ENCODE measurements around the gene KL. TPM values are rescaled to one million over a fixed set of nuclear protein-coding genes. Genes with fewer than 3 reads are reported as not detected.

The KL gene
- total RNA-seq, 1 experiment from 2014 or later = not detected

- CTCF ChIA-PET = no interaction called here
- POLR2A ChIA-PET = no interaction called here
- Mint-ChIP-seq H3K4me3 (no peak overlapping the region), H3K9me3 (no peaks in the 10 kb centered on the region; the same call in 1 of the 2 replicates), H3K27ac (no peak overlapping the region), H3K27me3 (ENCODE audit: low read depth) (no peaks in the 10 kb centered on the region), H3K4me1 (peaks cover 16% of the 10 kb centered on the region), H3K36me3 (no peaks in the 10 kb centered on the region)
- TF ChIP-seq ATF6 (CRISPR knock-in tag; IDR thresholded peaks at IDR 0.05) (no peak), ZNF232 (CRISPR knock-in tag; IDR thresholded peaks at IDR 0.05) (no peak), ZNF396 (CRISPR knock-in tag; IDR thresholded peaks at IDR 0.05; ENCODE audit: borderline replicate concordance) (no peak), CTCF (IDR thresholded peaks at IDR 0.05) (no peak), ESRRA (CRISPR knock-in tag; IDR thresholded peaks at IDR 0.05; ENCODE audit: borderline replicate concordance) (no peak), IRF2 (CRISPR knock-in tag; IDR thresholded peaks at IDR 0.05; ENCODE audit: borderline replicate concordance, low read depth) (no peak), ZSCAN18 (CRISPR knock-in tag; IDR thresholded peaks at IDR 0.05) (no peak), ATF3 (CRISPR knock-in tag; conservative IDR thresholded peaks at IDR 0.05) (no peak), PRRX2 (CRISPR knock-in tag; IDR thresholded peaks at IDR 0.05) (no peak)
- DNase-seq (ENCODE audit: low spot score) = no peak
- ATAC-seq = no peak
Observed at GRCh38 chr13:33072759-33073158, 56.5 kb downstream of the KL start.

GRCh38 chr13:33073338-33073737 is 57.1 kb downstream of the KL start:
- H3K4me1 Mint-ChIP-seq = peaks cover 16% of the 10 kb centered on the region
- H3K27me3 Mint-ChIP-seq (ENCODE audit: low read depth) = no peaks in the 10 kb centered on the region
- DNase-seq (ENCODE audit: low spot score) (no peak), ATAC-seq (no peak)
- H3K27ac Mint-ChIP-seq = no peak overlapping the region
- no peaks in the 10 kb centered on the region; the same call in 1 of the 2 replicates for H3K9me3 Mint-ChIP-seq
- no peak overlapping the region for H3K4me3 Mint-ChIP-seq
- POLR2A ChIA-PET = no interaction called here
- no peaks in the 10 kb centered on the region for H3K36me3 Mint-ChIP-seq
- CTCF ChIA-PET = no interaction called here
- TF ChIP-seq GRHL2 (CRISPR knock-in tag; IDR thresholded peaks at IDR 0.05; ENCODE audit: insufficient replicate concordance, severe bottlenecking) = no peak
- no peak for TF ChIP-seq ZNF396 (CRISPR knock-in tag; IDR thresholded peaks at IDR 0.05; ENCODE audit: borderline replicate concordance)
- TF ChIP-seq FOXP4 (CRISPR knock-in tag; IDR thresholded peaks at IDR 0.05) = no peak
- no peak for TF ChIP-seq E2F1 (CRISPR knock-in tag; IDR thresholded peaks at IDR 0.05)
- no peak for TF ChIP-seq KAT7 (CRISPR knock-in tag; IDR thresholded peaks at IDR 0.05; ENCODE audit: borderline replicate concordance)
- no peak for TF ChIP-seq FOXJ3 (CRISPR knock-in tag; IDR thresholded peaks at IDR 0.05; ENCODE audit: borderline replicate concordance)
- no peak for TF ChIP-seq IRF2 (CRISPR knock-in tag; IDR thresholded peaks at IDR 0.05; ENCODE audit: borderline replicate concordance, low read depth)
- TF ChIP-seq SP1 (CRISPR knock-in tag; conservative IDR thresholded peaks at IDR 0.05) = no peak
- TF ChIP-seq NFYB (CRISPR knock-in tag; conservative IDR thresholded peaks at IDR 0.05; ENCODE audit: low read depth) = no peak
- no peak for TF ChIP-seq JAZF1 (CRISPR knock-in tag; IDR thresholded peaks at IDR 0.05)
- TF ChIP-seq ZNF532 (CRISPR knock-in tag; IDR thresholded peaks at IDR 0.05; ENCODE audit: borderline replicate concordance) = no peak
- TF ChIP-seq USF2 (CRISPR knock-in tag; IDR thresholded peaks at IDR 0.05) = no peak
- TF ChIP-seq FOXP1 (CRISPR knock-in tag; IDR thresholded peaks at IDR 0.05; ENCODE audit: borderline replicate concordance) = no peak
- TF ChIP-seq MXD4 (CRISPR knock-in tag; IDR thresholded peaks at IDR 0.05; ENCODE audit: borderline replicate concordance) = no peak
